ENCODE measurements around the gene SF3B6. TPM values are rescaled to one million over a fixed set of nuclear protein-coding genes. Genes with fewer than 3 reads are reported as not detected.
A peak's percentile ranks its signal among the peaks of the same experiment; 100 is the strongest.

Gene SF3B6
- total and polyA plus RNA-seq, 9 of the 15 experiments (the other 6 are each of a cell fraction or from before 2014, with no cell fraction given), result 146 to 591 (median 295) TPM

DNA sequence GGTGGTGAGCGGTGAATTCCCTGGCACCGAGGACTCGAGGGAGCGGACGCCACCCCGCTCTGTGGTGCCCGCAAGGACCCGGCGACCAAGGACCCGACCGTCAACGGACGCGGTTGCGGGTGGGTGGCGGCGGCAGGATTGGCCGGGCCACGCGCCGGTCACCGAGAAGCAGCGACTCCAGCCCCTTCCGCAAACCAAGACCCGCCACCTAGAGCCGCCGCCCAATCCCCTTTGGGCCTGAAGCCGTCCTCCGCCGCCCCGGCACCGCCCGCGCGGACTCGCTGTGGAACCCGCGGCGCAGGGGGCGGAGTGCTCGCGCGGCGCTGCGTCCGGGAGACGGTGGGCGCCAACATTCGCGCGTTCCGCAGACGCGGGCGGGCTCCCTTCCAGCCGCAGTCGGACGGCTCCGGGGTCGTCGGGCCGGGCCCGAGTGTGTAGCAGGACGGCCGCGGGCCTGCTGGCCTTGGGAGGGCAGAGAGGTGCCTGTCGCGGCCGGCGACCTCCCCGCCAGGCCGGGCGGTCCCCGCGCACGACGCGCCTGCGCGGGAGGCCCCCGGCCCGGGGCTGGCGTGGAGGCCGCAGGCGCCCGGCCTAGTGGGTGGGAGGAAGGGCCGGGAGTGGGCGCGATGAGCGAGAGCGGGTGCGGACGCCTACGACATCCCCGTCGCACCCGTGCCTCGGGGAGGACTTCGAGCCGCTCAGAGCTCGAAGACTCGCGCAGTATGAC is 47.2 kb upstream of the SF3B6 start, which contains the start of the genes FAM228B and PFN4 (continued):
- TF ChIP-seq, protein P1, sequence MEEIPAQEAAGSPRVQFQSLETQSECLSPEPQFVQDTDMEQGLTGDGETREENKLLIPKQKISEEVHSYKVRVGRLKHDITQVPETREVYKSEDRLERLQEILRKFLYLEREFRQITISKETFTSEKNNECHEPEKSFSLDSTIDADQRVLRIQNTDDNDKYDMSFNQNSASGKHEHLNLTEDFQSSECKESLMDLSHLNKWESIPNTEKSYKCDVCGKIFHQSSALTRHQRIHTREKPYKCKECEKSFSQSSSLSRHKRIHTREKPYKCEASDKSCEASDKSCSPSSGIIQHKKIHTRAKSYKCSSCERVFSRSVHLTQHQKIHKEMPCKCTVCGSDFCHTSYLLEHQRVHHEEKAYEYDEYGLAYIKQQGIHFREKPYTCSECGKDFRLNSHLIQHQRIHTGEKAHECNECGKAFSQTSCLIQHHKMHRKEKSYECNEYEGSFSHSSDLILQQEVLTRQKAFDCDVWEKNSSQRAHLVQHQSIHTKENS (CRISPR knock-in tag; IDR thresholded peaks at IDR 0.05), result no peak
- TF ChIP-seq MIER1 (IDR thresholded peaks at IDR 0.05; ENCODE audit: low read depth) (no peak), RAD21 (CRISPR knock-in tag; conservative IDR thresholded peaks at IDR 0.05 in 1 of 2, IDR thresholded peaks at IDR 0.05 in 1 of 2) (no peak; a peak in 1 of 4 replicates), ESRRB (CRISPR knock-in tag; IDR thresholded peaks at IDR 0.05; ENCODE audit: borderline replicate concordance) (no peak), TARDBP (IDR thresholded peaks at IDR 0.05) (0 out of 2 replicates have a peak, but pooled peaks have one; percentile 72), RHOXF2B (CRISPR knock-in tag; conservative IDR thresholded peaks at IDR 0.05) (no peak), E2F3 (CRISPR knock-in tag; IDR thresholded peaks at IDR 0.05) (0 out of 2 replicates have a peak, but pooled peaks have one; percentile 68), BRD4 (IDR thresholded peaks at IDR 0.05) (no peak; the same call in 1 of the 2 replicates), MTA2 (IDR thresholded peaks at IDR 0.05; ENCODE audit: low read depth) (no peak), HNRNPLL (IDR thresholded peaks at IDR 0.05; ENCODE audit: low read depth, low read length, poor library complexity, severe bottlenecking) (peak; percentile 64)
- TF ChIP-seq, protein P2, sequence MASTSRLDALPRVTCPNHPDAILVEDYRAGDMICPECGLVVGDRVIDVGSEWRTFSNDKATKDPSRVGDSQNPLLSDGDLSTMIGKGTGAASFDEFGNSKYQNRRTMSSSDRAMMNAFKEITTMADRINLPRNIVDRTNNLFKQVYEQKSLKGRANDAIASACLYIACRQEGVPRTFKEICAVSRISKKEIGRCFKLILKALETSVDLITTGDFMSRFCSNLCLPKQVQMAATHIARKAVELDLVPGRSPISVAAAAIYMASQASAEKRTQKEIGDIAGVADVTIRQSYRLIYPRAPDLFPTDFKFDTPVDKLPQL (IDR thresholded peaks at IDR 0.05; ENCODE audit: extremely low read depth, insufficient read length), result no peak
- TF ChIP-seq, protein P3, sequence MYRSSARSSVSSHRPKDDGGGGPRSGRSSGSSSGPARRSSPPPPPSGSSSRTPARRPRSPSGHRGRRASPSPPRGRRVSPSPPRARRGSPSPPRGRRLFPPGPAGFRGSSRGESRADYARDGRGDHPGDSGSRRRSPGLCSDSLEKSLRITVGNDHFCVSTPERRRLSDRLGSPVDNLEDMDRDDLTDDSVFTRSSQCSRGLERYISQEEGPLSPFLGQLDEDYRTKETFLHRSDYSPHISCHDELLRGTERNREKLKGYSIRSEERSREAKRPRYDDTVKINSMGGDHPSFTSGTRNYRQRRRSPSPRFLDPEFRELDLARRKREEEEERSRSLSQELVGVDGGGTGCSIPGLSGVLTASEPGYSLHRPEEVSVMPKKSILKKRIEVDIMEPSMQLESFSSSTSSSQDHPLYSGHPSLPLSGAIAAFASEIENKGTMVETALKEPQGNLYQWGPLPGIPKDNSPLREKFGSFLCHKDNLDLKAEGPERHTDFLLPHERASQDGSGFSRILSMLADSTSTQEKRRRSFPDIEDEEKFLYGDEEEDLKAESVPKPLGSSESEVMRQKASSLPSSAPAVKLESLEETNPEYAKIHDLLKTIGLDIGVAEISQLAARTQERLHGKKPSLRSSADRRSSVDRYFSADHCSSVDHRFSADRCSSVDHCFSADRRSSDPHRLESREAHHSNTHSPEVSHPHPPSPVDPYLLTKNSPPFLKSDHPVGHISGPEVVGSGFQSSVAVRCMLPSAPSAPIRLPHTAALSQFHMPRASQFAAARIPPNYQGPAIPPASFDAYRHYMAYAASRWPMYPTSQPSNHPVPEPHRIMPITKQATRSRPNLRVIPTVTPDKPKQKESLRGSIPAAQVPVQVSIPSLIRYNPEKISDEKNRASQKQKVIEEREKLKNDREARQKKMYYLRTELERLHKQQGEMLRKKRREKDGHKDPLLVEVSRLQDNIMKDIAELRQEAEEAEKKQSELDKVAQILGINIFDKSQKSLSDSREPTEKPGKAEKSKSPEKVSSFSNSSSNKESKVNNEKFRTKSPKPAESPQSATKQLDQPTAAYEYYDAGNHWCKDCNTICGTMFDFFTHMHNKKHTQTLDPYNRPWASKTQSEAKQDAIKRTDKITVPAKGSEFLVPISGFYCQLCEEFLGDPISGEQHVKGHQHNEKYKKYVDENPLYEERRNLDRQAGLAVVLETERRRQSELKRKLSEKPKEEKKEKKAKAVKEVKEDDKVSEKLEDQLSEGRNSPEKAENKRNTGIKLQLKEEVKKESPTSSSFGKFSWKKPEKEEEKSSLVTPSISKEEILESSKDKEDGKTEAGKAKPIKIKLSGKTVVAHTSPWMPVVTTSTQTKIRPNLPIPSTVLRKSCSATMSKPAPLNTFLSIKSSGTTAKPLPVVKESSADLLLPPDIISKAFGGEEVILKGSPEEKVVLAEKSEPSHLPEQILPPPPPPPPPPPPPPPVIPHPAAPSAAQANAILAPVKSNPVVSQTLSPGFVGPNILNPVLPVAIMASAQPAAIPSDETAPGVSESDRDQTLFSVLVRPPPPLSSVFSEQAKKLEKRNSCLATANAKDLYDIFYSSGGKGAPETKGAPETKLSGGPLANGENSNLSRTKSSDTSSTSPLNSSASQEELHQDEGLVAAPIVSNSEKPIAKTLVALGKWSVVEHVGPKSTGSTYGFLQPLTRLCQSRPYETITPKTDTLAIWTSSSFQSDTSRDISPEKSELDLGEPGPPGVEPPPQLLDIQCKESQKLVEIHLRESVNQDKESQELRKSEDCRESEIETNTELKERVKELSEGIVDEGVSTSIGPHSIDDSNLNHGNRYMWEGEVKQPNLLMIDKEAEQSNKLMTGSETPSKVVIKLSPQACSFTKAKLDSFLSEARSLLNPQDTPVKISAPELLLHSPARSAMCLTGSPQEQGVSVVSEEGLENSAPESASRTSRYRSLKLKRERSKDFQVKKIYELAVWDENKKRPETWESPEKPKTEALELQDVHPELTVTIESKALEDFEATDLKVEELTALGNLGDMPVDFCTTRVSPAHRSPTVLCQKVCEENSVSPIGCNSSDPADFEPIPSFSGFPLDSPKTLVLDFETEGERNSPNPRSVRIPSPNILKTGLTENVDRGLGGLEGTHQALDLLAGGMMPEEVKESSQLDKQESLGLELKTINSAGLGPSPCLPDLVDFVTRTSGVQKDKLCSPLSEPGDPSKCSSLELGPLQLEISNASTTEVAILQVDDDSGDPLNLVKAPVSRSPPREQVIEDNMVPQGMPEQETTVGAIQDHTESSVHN (IDR thresholded peaks at IDR 0.05; ENCODE audit: borderline replicate concordance in 1 of 2, low read depth in 1 of 2), result no peak
- TF ChIP-seq, protein P4, sequence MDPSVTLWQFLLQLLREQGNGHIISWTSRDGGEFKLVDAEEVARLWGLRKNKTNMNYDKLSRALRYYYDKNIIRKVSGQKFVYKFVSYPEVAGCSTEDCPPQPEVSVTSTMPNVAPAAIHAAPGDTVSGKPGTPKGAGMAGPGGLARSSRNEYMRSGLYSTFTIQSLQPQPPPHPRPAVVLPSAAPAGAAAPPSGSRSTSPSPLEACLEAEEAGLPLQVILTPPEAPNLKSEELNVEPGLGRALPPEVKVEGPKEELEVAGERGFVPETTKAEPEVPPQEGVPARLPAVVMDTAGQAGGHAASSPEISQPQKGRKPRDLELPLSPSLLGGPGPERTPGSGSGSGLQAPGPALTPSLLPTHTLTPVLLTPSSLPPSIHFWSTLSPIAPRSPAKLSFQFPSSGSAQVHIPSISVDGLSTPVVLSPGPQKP (CRISPR knock-in tag; IDR thresholded peaks at IDR 0.05), result no peak

Data from K562 (cell line).